ENCODE results near the gene DPP9. TPM values are rescaled to one million over a fixed set of nuclear protein-coding genes. Genes with fewer than 3 reads are reported as not detected.

The DPP9 gene
- total RNA-seq: 85.8 and 87.1 TPM in 2 replicates

GRCh38 chr19:4723595-4724514, at the start of gene DPP9:
DPP9 (minus strand) TSS chr19:4723842; CDS start chr19:4719906, 3,936 bp downstream.

GRCh38 chr19:4669723-4670480, 53.7 kb downstream of the DPP9 start, which contains the start of gene MYDGF:
MYDGF (minus strand) TSS chr19:4670342; CDS start chr19:4670334, 8 bp downstream.

GRCh38 chr19:4638828-4639530, 84.7 kb downstream of the DPP9 start, which contains the start of gene TNFAIP8L1:
TNFAIP8L1 (plus strand) TSS chr19:4639516; CDS start chr19:4651870, 12,354 bp downstream.

Small RNAs within 50 kb of the gene (small RNA-seq; reads per million reads assigned to genes)
- gene MIR7-3 (ENCODE audit: low replicate concordance): 0.16 reads per million

Other genes with a start within 250 kb of the DPP9 start
- gene PLIN4, start 205.4 kb downstream of the DPP9 start, total RNA-seq: under 0.01 TPM in 2 replicates
- under 0.01 TPM in 1 of 2 replicates, not detected in the other for gene PLIN5, start 188.6 kb downstream of the DPP9 start, total RNA-seq
- under 0.01 TPM in 1 of 2 replicates, not detected in the other for gene LRG1, start 183.8 kb downstream of the DPP9 start, total RNA-seq
- gene SEMA6B, start 164.2 kb downstream of the DPP9 start, total RNA-seq: 0.43 and 1.3 TPM in 2 replicates
- 2.2 and 7.6 TPM in 2 replicates for gene TNFAIP8L1, start 84.3 kb downstream of the DPP9 start, total RNA-seq
- gene MYDGF, start 53.5 kb downstream of the DPP9 start, total RNA-seq: 159 and 290 TPM in 2 replicates
- 15.5 and 24.3 TPM in 2 replicates for gene FEM1A, start 67.9 kb upstream of the DPP9 start, total RNA-seq
- gene TICAM1, start 107.9 kb upstream of the DPP9 start, total RNA-seq: 4.6 and 6.1 TPM in 2 replicates
- gene PLIN3, start 143.8 kb upstream of the DPP9 start, total RNA-seq: 173 and 343 TPM in 2 replicates
- not detected in 2 replicates for gene ARRDC5, start 179.1 kb upstream of the DPP9 start, total RNA-seq
- gene UHRF1, start 185.7 kb upstream of the DPP9 start, total RNA-seq: 2.8 and 110 TPM in 2 replicates
- 19.0 and 21.6 TPM in 2 replicates for gene KDM4B, start 245.3 kb upstream of the DPP9 start, total RNA-seq